Head of caudate nucleus (tissue), 42 donors: ENCODE data around the gene LPAR3.

Experiments used
- DNase-seq, 42 donors: peaks; one replicate each; pipeline versions ENCODE4 v3.0.0 to v3.0.0-alpha.2; 2020 to 2021; ENCODE audit warnings: mixed read lengths in 7 of 42
- intact Hi-C: fragments of 100-400 bp; cut with DNase I; formaldehyde crosslinking; loops from one replicate; pipeline ENCODE4 v1.15.0; 2022

LPAR3 gene

DNA sequence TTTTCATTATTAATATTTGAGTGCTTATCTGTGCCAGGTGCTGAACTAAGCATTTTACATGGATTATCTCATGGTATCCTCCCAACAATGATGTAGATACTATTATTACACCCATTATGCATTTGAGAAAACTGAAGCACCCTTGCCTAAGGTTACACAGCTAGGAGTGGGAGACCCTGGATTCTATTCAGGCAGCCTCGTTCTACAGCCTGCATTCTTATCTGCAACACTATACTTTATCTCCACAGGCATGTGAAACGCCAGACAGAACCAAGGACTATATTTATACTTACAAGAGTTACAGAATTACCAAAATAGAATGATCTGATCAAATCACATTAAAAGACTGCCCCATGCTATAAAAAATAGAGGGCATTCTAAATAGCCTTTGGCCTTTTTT is 22.4 kb downstream of the LPAR3 start:
- intact Hi-C loops, result no loop called here
- no peak for DNase-seq

DNA sequence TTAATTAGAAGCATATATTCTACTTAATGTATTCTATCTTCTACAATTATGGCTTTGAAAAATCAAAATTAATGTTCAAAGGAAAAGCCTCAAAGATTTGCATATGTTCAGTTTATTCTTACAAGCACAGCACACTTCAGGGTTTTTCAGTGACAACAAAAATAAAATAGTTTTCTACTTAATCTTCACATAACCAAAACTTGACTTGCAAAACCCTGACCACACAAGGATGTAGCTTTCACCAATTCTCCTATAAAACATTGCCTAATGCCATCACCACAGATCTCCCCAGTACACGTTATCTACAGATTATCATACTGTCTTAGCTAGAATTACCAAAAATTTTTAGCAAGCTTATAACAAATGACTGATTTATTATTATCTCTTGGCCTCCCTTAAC is 23.3 kb downstream of the LPAR3 start:
- DNase-seq, result no peak
- intact Hi-C loops, result no loop called here

- intact Hi-C loops, result no loop called here
- peak in 1 of 42 donors; percentile 12 for DNase-seq
Measured at GRCh38 chr1:84862810-84863251, 30.2 kb downstream of the LPAR3 start.

DNA sequence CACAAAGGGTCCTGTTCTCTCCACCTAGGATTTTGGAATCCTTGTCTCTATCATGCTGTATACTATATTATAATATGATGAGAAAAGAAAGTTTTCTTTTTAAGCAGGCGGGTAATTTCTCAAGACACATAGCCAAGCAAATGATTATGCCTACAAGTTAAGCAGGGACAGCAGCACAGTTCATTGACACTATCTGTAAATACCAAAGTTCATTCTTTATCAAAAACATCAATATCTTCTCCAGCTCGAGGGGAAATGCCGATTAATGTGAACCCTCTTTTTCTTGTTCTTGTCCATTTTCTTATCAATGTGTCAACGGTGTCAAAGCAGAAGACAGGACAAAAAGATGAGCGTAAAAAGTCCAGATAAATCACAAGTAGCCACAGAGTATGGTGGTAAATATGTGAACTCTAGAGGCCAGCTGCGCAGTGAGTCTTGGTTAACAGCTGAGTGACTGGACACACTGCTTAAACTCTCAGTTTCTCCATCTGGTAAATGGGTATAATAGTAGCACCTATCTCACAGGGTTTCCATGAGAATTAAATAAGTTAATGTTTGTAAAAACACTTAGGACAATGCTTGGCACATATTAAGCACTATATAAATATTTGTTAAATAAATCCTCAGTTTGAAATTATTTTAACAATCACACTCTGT is 30.9 kb downstream of the LPAR3 start:
- intact Hi-C loops, result no loop called here
- no peak for DNase-seq

- no peak for DNase-seq
- intact Hi-C loops, result no loop called here
Measured at GRCh38 chr1:84861516-84861915, 31.5 kb downstream of the LPAR3 start.

DNA sequence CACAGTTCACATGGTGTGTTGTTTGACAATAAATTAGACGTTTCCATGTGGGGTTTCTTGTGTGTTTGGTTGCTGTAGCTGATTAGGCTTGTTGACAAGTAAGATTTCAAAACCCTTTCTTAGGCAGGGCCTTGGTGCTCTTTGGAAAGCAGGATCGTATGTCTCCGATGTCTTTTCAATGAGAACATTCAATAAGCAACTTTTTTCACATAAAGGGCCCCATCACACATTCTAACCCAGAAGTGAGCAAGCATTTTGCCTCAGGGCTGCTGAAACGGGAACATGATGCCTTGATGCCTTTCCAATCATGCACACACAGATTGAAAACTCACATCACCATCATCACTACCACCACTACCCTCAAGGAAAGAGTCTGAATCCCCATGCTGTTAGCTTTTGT is 33.1 kb downstream of the LPAR3 start:
- DNase-seq, result no peak
- intact Hi-C loops, result no loop called here

DNA sequence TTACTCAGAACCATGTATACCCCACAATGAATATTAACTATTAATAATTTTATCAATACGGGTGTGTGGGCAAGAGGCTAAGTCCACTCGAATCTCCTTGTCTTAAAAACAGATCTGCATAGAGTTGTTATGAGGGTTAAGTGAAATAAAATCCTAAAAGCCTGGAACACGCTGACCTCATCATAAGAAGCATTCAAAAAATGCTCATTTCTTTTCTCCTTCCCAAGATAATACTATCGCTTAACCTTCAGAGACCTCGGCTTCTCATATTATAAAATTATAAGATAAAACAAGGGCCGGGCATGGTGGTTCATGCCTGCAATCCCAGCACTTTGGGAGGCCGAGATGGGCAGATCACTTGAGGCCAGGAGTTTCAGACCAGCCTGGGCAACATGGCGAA is 35.1 kb downstream of the LPAR3 start:
- intact Hi-C loops, result no loop called here

GRCh38 chr1:84856726-84857270 is 36.2 kb downstream of the LPAR3 start:
- intact Hi-C loops, result no loop called here
- DNase-seq, result peak in 1 of 42 donors; percentile 18

More for the DNA sequence above, 35.1 kb downstream of the LPAR3 start:
- no peak for DNase-seq

DNA sequence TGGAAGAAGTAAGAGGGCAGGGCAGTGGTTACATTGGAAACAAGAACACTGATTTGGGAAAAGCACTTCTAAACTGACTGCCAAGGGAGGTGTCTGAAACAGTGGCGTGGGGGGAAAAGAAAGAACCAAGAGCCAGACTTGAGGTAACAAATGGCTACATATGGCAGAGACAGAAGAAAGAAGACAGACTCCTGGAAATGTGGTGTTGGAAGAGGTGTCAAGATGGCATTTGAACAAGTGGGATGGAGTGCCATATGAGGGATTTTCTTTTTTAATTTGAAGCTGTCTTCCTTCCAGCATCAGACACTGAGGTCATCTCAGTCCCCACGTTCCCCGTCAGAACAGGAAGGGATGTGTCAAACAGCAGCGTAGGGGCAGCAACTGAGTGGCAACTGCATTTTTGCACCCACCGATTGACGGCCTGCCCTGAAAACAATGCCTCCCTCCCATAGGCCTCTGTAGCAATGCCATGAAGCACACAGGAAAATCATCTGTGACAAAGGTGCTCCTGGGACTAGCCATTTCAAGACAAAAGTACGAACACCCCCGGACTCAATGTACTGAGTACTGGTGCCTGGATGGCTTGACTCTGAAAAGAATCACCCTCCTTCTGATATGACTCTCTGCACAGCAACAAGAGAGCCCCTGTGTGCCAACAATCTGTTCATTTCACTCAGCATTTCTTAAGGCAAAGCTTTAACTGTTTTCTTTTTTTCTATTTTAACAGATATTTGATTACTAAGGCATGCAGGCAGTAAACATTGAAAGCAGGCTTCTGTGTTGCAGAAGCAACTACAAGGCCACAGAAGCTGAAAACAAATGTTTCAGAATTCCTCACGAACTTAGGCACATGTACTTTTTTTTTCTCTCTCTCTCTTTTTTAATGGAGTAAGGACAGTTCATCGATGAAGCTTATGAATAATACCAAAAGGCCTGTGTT is 37.0 kb downstream of the LPAR3 start:
- intact Hi-C loops, result no loop called here
- DNase-seq, result peak in 1 of 42 donors; percentile 31

DNA sequence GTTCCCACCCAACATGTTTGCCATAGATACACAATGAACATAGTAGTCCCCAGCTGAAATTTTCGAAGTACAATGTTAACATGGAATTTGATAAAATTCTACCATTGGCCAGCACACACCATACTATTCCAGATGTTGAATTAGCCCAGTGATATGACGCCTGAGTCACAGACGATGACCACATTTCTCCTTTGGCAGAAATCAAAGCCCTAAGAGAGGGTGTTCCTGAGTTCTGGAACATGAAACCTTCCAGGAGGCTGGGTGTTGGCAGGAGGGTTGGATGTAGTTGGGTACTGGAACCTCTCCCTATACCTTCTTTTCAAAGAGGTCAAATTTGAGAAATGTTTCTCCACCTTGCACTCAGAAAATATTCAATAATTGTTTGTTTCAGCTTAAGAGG is 37.8 kb downstream of the LPAR3 start:
- intact Hi-C loops, result no loop called here
- DNase-seq, result no peak

GRCh38 chr1:84853741-84854721 is 39.0 kb downstream of the LPAR3 start:
- DNase-seq, result peak in 1 of 42 donors; percentile 17
- intact Hi-C loops, result no loop called here

DNA sequence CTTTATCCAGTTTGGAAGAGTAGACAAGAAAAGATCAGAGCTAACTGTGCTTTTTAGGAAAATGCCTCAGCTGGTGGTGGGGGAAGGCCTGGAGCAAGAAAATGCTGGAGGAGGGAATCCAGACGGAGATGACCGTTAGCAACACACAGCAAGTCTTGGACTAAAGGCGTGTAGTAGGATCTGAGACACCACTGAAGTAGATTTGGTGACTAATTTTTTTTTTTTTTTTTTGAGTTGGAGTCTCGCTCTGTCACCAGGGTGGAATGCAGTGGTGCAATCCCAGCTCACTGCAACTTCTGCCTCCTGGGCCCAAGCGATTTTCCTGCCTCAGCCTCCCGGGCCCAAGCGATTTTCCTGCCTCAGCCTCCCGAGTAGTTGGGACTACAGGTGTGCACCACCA is 41.2 kb downstream of the LPAR3 start:
- intact Hi-C loops, result no loop called here
- DNase-seq, result peak in 1 of 42 donors; percentile 22

DNA sequence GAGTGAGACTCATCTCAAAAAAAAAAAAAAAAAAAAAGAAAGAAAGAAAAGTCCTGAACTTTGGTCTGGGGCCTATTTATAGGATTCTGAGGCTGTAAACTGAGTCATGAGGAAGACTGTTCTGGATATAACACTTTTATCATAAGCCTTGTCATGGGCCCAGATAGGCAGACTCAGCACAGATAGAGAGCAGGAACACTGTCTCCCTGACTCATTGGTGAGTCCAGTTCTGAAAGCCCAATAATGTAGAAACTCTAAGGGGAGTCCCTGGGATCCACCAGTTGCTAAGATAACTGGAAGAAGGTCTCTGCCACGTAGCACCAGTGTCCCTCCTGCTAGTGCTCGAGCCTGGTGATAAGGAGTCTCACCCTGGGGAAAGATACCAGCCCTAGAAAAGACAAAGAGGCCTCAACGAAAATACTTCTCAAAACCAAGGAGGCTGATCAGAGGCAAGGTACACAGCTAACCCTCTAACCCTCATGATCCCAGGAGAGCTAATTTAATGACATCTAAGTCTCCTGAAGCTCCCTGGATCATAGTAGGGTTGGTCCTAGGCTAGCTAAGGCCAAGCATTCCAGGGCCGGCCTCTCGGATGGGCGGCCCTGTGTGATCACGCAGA is 43.5 kb downstream of the LPAR3 start:
- intact Hi-C loops, result no loop called here
- no peak for DNase-seq

DNA sequence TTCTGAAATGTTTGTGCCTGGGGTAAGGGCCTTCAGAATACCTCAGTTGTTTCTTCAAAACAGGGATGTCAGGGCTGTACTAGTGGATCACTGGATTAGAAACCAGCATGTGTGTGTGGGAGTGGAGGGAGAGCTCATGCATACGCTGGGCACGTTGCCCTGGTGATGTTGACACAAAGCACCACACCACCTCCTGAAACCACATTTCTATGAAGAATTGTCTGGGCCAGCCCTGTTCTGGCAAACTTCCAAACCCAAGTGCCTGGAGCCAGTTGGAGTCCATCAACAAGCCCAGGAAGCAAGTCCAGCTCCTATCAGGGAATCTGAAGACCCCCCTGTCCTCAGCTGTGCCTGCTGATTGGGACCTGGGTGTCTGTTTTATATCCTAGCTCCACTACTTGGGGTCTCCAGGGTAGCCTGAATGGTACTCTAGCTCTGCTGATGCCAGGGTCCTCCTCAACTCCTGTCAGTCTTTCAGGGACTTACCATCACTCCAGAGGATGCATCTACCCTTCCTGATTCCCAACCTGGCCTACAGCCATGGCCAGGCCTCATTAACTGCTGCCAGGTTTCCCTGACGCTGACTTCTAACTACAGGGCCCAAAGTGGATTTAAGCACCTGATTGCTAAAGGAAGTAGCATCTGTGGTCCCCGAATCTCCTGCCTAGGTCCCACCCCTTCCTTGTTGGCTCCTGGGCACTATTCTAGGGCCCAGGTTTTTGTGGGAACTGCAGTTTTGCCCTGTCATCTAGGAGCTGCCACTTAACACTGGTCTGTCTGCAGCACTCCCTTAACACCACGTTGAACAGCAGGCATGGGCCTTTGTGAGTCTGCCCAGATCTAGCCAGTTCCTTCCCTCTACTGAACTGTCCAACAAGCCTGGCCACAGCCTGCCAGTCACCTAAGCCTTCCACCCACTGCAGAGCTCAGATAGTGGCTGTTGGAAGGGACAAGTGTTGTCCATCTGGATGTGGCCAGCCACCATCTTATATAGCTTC is 45.5 kb downstream of the LPAR3 start:
- intact Hi-C loops, result no loop called here
- peak in 31 of 42 donors; percentile 8 to 64 (median 21) for DNase-seq

GRCh38 chr1:84846387-84846786 is 46.6 kb downstream of the LPAR3 start:
- no peak for DNase-seq
- intact Hi-C loops, result no loop called here

DNA sequence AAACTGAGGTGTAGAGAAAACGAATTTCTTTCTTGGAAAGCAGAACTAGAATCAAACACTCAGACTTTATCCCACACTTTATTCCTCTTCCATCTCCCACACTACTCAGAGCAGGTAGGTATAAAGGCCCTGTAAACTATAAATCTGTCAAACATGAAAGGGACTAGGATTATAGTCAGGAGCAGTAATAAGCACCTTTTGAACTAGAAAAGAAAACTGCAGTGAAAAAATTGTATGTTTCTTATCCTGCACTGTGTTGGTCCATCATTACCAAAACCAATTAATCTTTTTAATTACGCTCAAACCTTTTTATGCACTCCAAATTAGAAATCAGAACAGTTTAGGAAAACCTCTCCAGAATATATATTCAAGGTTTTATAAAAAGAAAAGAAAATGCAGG is 47.6 kb downstream of the LPAR3 start:
- intact Hi-C loops, result no loop called here
- DNase-seq, result no peak

DNA sequence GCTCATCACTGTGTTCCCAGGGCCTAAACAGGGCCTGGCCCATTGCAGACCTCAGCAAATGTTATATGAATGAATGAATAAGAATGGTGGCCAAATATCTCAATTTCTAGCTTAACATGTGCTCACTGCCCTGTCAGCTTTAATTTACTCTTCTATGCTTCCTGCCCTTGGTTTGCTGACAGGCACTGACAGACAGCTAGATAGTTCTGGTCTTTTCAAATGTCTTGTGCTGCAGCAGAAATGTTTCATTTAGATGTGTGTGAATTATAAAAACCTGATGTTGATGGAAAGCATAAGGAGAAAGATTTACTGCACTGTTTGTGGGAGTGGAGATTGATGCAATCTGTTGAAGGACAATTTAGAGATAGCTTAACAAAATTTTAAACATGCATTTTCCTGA is 48.9 kb downstream of the LPAR3 start:
- DNase-seq, result no peak
- intact Hi-C loops, result no loop called here
